ENCODE measurements around the gene LRRC51. TPM values are rescaled to one million over a fixed set of nuclear protein-coding genes. Genes with fewer than 3 reads are reported as not detected.

The LRRC51 gene
- total RNA-seq, 2 donors from 2014 or later, result 4.0 to 7.6 TPM

DNA sequence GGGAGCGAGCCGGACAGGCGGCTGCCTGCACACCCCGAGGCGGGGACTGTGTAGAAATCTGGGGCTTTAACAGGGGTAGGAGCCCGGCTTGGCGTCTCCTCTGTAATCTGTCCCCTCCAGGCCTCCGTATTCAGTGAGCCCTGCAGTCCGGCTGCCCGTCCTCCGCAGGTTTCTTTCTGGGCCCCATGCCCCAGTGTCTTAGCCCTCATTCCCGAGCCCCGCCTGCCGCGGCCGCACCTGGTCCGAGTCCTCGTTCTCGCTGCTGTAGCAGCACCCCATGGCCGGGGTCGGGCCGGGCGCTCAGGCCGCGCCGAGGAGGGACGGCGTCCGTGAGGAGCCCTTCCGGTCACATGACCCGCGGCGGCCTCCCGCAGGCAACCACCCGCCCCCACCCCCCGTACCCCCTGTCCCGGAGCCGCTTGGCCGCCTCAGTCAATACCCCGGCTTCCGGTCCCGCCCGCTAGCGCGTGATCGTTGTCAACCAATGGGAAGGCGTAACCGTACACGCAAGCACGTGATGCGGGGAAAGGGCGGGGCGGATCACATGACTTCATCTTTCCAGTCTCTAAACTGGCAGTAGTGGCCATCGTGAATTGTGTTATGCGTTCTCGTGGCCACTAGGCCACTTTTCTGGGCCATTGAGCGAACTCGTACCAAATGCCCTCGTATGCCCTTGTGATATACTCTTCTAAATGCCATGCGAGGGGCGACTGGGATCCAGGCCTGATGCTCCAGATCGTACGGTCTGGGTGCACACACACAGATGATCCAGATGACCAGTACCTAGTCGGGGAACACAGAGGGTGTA lies 22.5 kb downstream of the LRRC51 start, which contains the start of gene LAMTOR1:
Gene LAMTOR1, minus strand, starts transcription at position 352 of the 808 bp plus-strand sequence. Its CDS starts 73 bp downstream, at position 279.
- peaks cover 0 to 44% of the 10 kb centered on the region in 2 donors for H3K4me1 ChIP-seq
- TF ChIP-seq, protein P1, sequence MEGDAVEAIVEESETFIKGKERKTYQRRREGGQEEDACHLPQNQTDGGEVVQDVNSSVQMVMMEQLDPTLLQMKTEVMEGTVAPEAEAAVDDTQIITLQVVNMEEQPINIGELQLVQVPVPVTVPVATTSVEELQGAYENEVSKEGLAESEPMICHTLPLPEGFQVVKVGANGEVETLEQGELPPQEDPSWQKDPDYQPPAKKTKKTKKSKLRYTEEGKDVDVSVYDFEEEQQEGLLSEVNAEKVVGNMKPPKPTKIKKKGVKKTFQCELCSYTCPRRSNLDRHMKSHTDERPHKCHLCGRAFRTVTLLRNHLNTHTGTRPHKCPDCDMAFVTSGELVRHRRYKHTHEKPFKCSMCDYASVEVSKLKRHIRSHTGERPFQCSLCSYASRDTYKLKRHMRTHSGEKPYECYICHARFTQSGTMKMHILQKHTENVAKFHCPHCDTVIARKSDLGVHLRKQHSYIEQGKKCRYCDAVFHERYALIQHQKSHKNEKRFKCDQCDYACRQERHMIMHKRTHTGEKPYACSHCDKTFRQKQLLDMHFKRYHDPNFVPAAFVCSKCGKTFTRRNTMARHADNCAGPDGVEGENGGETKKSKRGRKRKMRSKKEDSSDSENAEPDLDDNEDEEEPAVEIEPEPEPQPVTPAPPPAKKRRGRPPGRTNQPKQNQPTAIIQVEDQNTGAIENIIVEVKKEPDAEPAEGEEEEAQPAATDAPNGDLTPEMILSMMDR (IDR thresholded peaks at IDR 0.05), result peak in 1 of 2 donors; percentile 51
- H3K9me3 ChIP-seq, result no peaks in the 10 kb centered on the region
- peak within 1 kb of the TSS; percentile 79 to 85 for H3K4me3 ChIP-seq
- H3K36me3 ChIP-seq, result peaks cover 11% of the 10 kb centered on the region
- peak within 1 kb of the TSS; percentile 92 to 94 for H3K27ac ChIP-seq
- H3K27me3 ChIP-seq, result no peaks in the 10 kb centered on the region
- peak; percentile 100 for DNase-seq (ENCODE audit: low spot score)

DNA sequence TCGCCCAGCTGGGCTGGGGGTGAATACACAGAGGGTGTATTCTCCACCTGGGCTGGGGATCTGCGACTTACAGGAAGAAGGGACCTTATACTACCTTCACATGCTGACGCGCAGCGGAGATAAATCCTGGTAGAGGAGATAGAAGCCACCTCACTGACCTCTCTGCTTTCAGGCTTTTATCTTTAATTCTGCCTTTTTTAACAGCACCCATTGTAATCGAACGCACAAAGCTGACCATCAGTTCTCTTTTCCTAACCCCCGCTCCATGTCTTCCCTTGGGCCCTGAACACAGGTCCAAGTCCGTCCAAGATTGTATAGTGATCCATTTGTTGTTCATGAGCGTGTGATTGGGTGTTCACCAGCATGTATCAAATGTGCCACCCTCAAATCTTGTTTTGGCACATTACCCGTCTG lies 23.1 kb downstream of the LRRC51 start:
- Histone ChIP-seq H3K4me1 (peaks cover 0 to 42% of the 10 kb centered on the region in 2 donors), H3K9me3 (no peaks in the 10 kb centered on the region), H3K27me3 (no peaks in the 10 kb centered on the region), H3K27ac (peak overlapping the region; percentile 92 to 94), H3K36me3 (peaks cover 10% of the 10 kb centered on the region), H3K4me3 (peak overlapping the region; percentile 79 to 85)
- DNase-seq (ENCODE audit: low spot score), result no peak
- TF ChIP-seq, protein P1 (IDR thresholded peaks at IDR 0.05), result no peak

DNA sequence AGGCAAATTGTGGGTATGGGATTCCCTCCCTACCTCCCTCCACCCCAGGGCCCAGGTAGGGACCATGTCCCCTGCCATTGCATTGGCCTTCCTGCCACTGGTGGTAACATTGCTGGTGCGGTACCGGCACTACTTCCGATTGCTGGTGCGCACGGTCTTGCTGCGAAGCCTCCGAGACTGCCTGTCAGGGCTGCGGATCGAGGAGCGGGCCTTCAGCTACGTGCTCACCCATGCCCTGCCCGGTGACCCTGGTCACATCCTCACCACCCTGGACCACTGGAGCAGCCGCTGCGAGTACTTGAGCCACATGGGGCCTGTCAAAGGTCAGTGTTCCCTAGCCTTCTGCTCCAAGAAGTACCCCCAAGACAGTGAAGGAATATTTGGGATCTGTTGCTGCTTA lies 25.2 kb downstream of the LRRC51 start, which contains the start of gene TOMT:
Gene TOMT, plus strand, starts transcription at position 37 of the 400 bp plus-strand sequence. Its CDS starts 28 bp downstream, at position 65.
- Histone ChIP-seq H3K27ac (no peak within 1 kb of the TSS), H3K4me3 (no peak within 1 kb of the TSS), H3K9me3 (no peaks in the 10 kb centered on the region), H3K4me1 (peaks cover 0 to 23% of the 10 kb centered on the region in 2 donors), H3K36me3 (peaks cover 13% of the 10 kb centered on the region), H3K27me3 (no peaks in the 10 kb centered on the region)
- TF ChIP-seq, protein P1 (IDR thresholded peaks at IDR 0.05), result no peak
- DNase-seq (ENCODE audit: low spot score), result no peak

DNA sequence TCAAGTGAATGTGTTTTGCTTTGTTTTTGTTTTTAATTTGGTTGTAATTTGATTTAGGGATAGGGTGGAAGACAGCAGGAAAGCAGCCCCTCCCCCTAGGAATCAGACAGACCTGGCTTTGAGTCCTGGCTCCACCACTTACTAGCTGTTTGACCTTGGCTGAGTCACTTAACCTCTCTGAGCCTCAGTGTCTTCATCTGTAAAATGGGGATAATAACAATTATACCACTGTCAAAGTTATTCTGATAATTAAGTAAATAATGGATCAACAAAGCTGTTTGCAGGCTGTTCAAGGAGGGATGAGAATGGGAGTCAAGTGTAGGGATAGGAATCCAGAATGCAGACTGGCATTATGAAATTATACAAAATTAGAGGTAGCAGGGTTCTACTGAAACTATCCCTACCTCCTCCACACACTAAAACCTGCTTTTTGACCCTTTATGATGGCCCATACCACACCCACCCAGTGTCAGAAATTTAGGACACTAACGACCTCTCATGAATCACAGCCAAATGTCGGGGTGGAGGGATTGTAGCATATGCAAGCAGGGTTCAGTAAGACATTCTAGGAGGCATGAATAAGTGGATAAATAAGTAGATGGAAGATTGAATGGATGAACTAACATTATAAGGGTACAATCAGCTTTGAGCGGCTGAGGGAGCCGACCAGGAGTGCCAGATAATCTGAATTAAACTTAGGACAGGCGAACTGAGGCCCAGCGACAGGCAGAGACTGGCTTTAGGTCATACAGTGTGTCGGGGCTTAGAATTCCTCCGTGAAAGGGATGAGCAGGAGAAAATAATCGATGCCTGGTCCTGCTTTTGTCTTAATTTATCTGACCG lies 30.9 kb downstream of the LRRC51 start:
- TF ChIP-seq, protein P1 (IDR thresholded peaks at IDR 0.05), result no peak
- Histone ChIP-seq H3K36me3 (peaks cover 13% of the 10 kb centered on the region), H3K27me3 (no peaks in the 10 kb centered on the region), H3K9me3 (no peaks in the 10 kb centered on the region), H3K27ac (peak overlapping the region; percentile 96 to 97), H3K4me3 (peak overlapping the region; percentile 40 to 65), H3K4me1 (peaks cover 0 to 12% of the 10 kb centered on the region in 2 donors)
- DNase-seq (ENCODE audit: low spot score), result no peak

DNA sequence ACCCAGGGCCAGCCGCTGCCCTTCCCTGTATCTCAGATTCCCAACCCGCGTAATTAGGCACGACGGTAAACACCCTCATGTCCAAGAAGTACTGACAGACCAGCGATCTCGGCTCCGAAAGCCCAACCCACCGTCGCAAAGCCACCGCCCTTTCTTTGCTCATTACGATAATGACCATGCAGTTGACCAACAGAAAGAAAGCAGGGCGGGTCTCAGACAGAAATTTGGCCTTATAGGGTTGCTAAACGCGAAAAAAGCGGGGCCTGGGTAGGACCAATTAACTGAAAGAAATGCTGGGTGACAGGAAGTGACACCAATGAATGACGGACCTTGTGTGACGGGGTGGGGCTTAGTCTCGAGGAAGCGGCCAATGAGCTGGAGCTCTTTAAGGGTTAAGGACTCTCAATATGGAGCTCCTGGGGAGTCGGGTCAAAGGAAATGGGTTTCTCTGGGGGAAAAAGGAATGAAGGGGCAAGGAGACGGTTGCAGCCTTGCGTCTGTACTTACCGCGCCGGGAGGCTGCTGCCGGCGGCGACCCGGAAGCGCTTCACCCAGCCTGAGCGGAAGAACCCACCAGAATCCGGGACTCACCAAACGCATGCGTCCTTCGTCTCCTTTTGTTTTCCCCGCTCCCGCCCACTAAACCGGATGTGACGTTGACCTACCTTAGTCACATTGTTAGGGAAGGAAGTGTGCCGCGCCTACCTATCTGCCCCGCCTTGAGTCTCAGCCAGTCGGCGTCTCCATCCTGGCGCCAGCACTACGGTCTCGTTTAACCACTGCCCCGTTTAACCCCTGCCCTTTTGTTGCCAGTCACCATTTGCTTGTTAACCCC lies 31.7 kb downstream of the LRRC51 start, which contains the start of gene ANAPC15:
Gene ANAPC15, minus strand, starts transcription at position 553 of the 835 bp plus-strand sequence. CDS start 1,419 bp downstream, outside the sequence.
- peak within 1 kb of the TSS; percentile 96 to 97 for H3K27ac ChIP-seq
- H3K36me3 ChIP-seq, result peaks cover 13% of the 10 kb centered on the region
- H3K27me3 ChIP-seq, result no peaks in the 10 kb centered on the region
- H3K4me3 ChIP-seq, result peak within 1 kb of the TSS; percentile 61 to 65
- TF ChIP-seq, protein P1 (IDR thresholded peaks at IDR 0.05), result no peak
- H3K4me1 ChIP-seq, result peaks cover 0 to 12% of the 10 kb centered on the region in 2 donors
- peak; percentile 100 for DNase-seq (ENCODE audit: low spot score)
- no peaks in the 10 kb centered on the region for H3K9me3 ChIP-seq

Measured in right atrium auricular region (tissue), 2 donors.